Endothelial cell of umbilical vein (primary cell): Measurements from ENCODE around the gene ZDBF2. TPM values are rescaled to one million over a fixed set of nuclear protein-coding genes. Genes with fewer than 3 reads are reported as not detected.

Source experiments
- BruUV-seq: library from RNA; stranded (reverse); fragments of 400-500 nt; replicated peaks from 2 replicates; lab custom pipeline; 2021; lab: Mats Ljungman, UMichigan
- CTCF ChIA-PET: fragments of 300-600, 350-600 bp; sonication (Branson Sonifier 250); formaldehyde crosslinking; loops from one replicate; lab custom pipeline; 2021; ENCODE audit warnings: antibody characterized with exemption, inconsistent platforms; lab: Charles Lee
- POLR2A ChIA-PET: fragments of 300-600, 350-600 bp; sonication (Branson Sonifier 250); formaldehyde crosslinking; loops from one replicate; lab custom pipeline; 2021; ENCODE audit warnings: antibody characterized with exemption, inconsistent platforms; lab: Charles Lee
- DNase-seq: peaks from one replicate; pipeline ENCODE4 v3.0.0-alpha.2; 2011; ENCODE audit warnings: low read depth, low spot score
- FAIRE-seq: peaks from 2 replicates; lab custom pipeline; 2011; peaks lifted over from hg19 to GRCh38; lab: Jason Lieb, UNC
- H2AFZ ChIP-seq: 2 replicates; pipeline ENCODE4 v1.6.0; 2012; ENCODE audit warnings: low read depth, low read length, control low read depth, inconsistent platforms
- H3K27ac ChIP-seq: 2 replicates; pipeline ENCODE4 v1.5.1; 2011; ENCODE audit warnings: low read depth, mild to moderate bottlenecking, control low read depth, low read length, moderate library complexity; ENCODE audit not compliant: insufficient read depth
- H3K27me3 ChIP-seq, 2 experiments: 2 replicates each; pipeline versions ENCODE4 v1.6.0 to v1.6.1; 2011; ENCODE audit warnings: low read length in 2 of 2, mixed read lengths in 1 of 2; ENCODE audit not compliant: control insufficient read depth in 2 of 2, insufficient read depth in 2 of 2
- H3K36me3 ChIP-seq, 2 experiments: 2 replicates in 1 of 2; 3 replicates in 1 of 2; pipeline ENCODE4 v1.5.1; 2011; ENCODE audit warnings: low read length in 2 of 2, mild to moderate bottlenecking in 1 of 2, moderate library complexity in 1 of 2; ENCODE audit not compliant: control insufficient read depth in 2 of 2, insufficient read depth in 2 of 2; ENCODE audit errors: extremely low read depth in 1 of 2
- H3K4me1 ChIP-seq: 3 replicates; pipeline ENCODE4 v1.5.1; 2011; ENCODE audit warnings: mild to moderate bottlenecking, low read length; ENCODE audit not compliant: control insufficient read depth, insufficient read depth; ENCODE audit errors: extremely low read depth
- H3K4me2 ChIP-seq: 2 replicates; pipeline ENCODE4 v1.6.1; 2011; ENCODE audit warnings: low read length, control low read depth, mixed read lengths; ENCODE audit not compliant: insufficient read depth
- H3K4me3 ChIP-seq, 3 experiments: fragments of 200-600 bp in 1 of 3; sonication (generic), shearing (Covaris generic) in 1 of 3; replicated peaks in 1 of 3; 2 replicates each; pipeline ENCODE4 v1.5.1; 2011 to 2016; ENCODE audit warnings: control low read depth in 3 of 3, low read length in 3 of 3, mild to moderate bottlenecking in 2 of 3, inconsistent platforms in 1 of 3, low read depth in 1 of 3, moderate library complexity in 1 of 3; ENCODE audit not compliant: insufficient read depth in 1 of 3
- H3K79me2 ChIP-seq: 2 replicates; pipeline ENCODE4 v1.6.0; 2012; ENCODE audit warnings: low read length, inconsistent platforms; ENCODE audit not compliant: control insufficient read depth, insufficient read depth
- H3K9ac ChIP-seq: replicated peaks from 2 replicates; pipeline ENCODE3; 2011; ENCODE audit warnings: low read length, control low read depth; ENCODE audit not compliant: insufficient read depth; ENCODE audit errors: extremely low read depth
- H3K9me1 ChIP-seq: replicated peaks from 3 replicates; pipeline ENCODE4 v1.6.0; 2011; ENCODE audit warnings: mild to moderate bottlenecking, low read length; ENCODE audit not compliant: control insufficient read depth, insufficient read depth; ENCODE audit errors: extremely low read depth
- H3K9me3 ChIP-seq: replicated peaks from 2 replicates; pipeline ENCODE4 v1.5.1; 2012; ENCODE audit warnings: low read length, inconsistent platforms; ENCODE audit not compliant: control insufficient read depth, insufficient read depth
- H4K20me1 ChIP-seq: replicated peaks from 2 replicates; pipeline ENCODE3; 2011; ENCODE audit warnings: mild to moderate bottlenecking, low read length; ENCODE audit not compliant: control insufficient read depth, insufficient read depth; ENCODE audit errors: extremely low read depth
- CTCF ChIP-seq, 2 donors: IDR thresholded peaks; 1 replicate in 1 of 2; 2 replicates in 1 of 2; pipeline ENCODE4 v1.5.1; 2011; ENCODE audit warnings: low read length in 2 of 2, mild to moderate bottlenecking in 2 of 2, moderate library complexity in 2 of 2, control low read depth in 1 of 2, inconsistent platforms in 1 of 2, low read depth in 1 of 2; ENCODE audit not compliant: insufficient read depth in 1 of 2; ENCODE audit errors: extremely low read depth in 1 of 2
- EZH2 ChIP-seq: IDR thresholded peaks from 2 replicates; pipeline ENCODE4 v1.6.1; 2012; ENCODE audit warnings: borderline replicate concordance, low read depth, mild to moderate bottlenecking, moderate library complexity, low read length, inconsistent platforms; ENCODE audit not compliant: severe bottlenecking
- FOS ChIP-seq: IDR thresholded peaks from 2 replicates; pipeline ENCODE4 v1.6.1; 2011; ENCODE audit warnings: mild to moderate bottlenecking, low read length, moderate library complexity, borderline replicate concordance; ENCODE audit not compliant: insufficient read depth
- GATA2 ChIP-seq: IDR thresholded peaks from 2 replicates; pipeline ENCODE4 v1.7.0; 2011; ENCODE audit warnings: low read depth, mild to moderate bottlenecking, moderate library complexity, mixed read lengths, low read length; ENCODE audit not compliant: insufficient read length, insufficient read depth
- JUN ChIP-seq: IDR thresholded peaks from 2 replicates; pipeline ENCODE4 v1.6.1; 2011; ENCODE audit warnings: borderline replicate concordance, low read depth; ENCODE audit not compliant: insufficient read length, insufficient read depth
- MAX ChIP-seq: IDR thresholded peaks from 2 replicates; pipeline ENCODE4 v1.6.1; 2011; ENCODE audit not compliant: insufficient read depth, insufficient read length
- MYC ChIP-seq: IDR thresholded peaks from one replicate; pipeline ENCODE4 v1.6.1; 2011; ENCODE audit warnings: mild to moderate bottlenecking, low read depth, low read length
- POLR2A ChIP-seq: IDR thresholded peaks from 2 replicates; pipeline ENCODE4 v1.6.1; 2012; ENCODE audit warnings: low read depth, mild to moderate bottlenecking, control low read depth, low read length
- POLR2AphosphoS5 ChIP-seq: IDR thresholded peaks from 2 replicates; pipeline ENCODE4 v1.6.1; 2012; ENCODE audit warnings: low read depth, mild to moderate bottlenecking, control low read depth, low read length, moderate library complexity; ENCODE audit not compliant: insufficient read depth
- dilution Hi-C: fragments of 300-500 bp; cut with MboI; formaldehyde crosslinking; loops from one replicate; pipeline ENCODE4 v1.15.0; 2019; ENCODE audit warnings: low sequenced_read_pairs; ENCODE audit not compliant: extremely low pct_ligation_motif_present
- intact Hi-C: fragments of 100-400 bp; cut with micrococcal nuclease; formaldehyde crosslinking; loops from one replicate; pipeline ENCODE4 v1.10.0; 2022
- polyA plus RNA-seq, 4 experiments: library from polyadenylated mRNA; depleted of rRNA in 3 of 4; stranded (reverse) in 3 of 4; unstranded in 1 of 4; fragments of >200 nt; gene quantifications; 2 replicates each; pipeline versions ENCODE4 v1.2.1 to v1.2.3, GENCODE V29; 2011 to 2012; ENCODE audit warnings: missing spikeins in 1 of 4
- total RNA-seq: library from RNA; stranded (reverse); gene quantifications from 2 replicates; pipeline ENCODE4 v1.2.3, GENCODE V29; 2021

The ZDBF2 gene
- total and polyA plus RNA-seq, 2 donors (not counting 3 experiments of a cell fraction or from before 2014, with no cell fraction given) = 1.3 to 9.6 TPM

DNA sequence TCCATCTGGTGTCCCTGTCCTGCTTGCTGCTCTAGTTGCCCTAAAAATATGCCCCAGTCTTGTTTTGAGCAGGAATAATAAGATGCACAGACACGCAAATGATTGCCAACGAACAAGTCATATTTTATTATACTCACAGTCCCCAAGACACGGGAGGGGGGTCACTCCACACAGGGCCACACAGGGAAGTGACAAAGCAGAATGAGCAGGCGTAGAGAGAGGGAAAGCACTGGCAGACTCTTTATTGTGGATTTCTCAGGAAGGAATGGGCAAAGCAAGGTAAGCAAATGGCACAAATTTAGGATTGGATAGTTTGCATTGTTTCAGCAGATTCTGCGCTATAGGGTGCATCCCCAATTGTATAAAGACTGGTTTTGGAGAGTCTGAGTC is 20.7 kb upstream of the ZDBF2 start:
- intact Hi-C loops (no loop called here), dilution Hi-C loops (no loop called here)
- Histone ChIP-seq H4K20me1 (no peaks in the 10 kb centered on the region), H3K9me3 (no peaks in the 10 kb centered on the region), H3K27ac (no peak overlapping the region), H3K79me2 (no peaks in the 10 kb centered on the region), H3K4me3 (no peak overlapping the region), H3K4me1 (no peaks in the 10 kb centered on the region), H3K36me3 (no peaks in the 10 kb centered on the region), H3K4me2 (no peak overlapping the region), H3K9ac (no peak overlapping the region), H2AFZ (no peak overlapping the region), H3K9me1 (no peaks in the 10 kb centered on the region), H3K27me3 (peaks cover 41 to 70% of the 10 kb centered on the region in 2 experiments)
- CTCF ChIA-PET = no interaction called here
- POLR2A ChIA-PET = no interaction called here
- BruUV-seq = no TSS peak
- no peak for DNase-seq
- TF ChIP-seq MYC (no peak), POLR2AphosphoS5 (no peak), MAX (no peak), FOS (no peak), JUN (no peak), GATA2 (no peak), EZH2 (no peak), CTCF (IDR thresholded peaks at IDR 0.05; ENCODE audit: extremely low read depth in 1 of 2, insufficient read depth in 1 of 2, low read depth in 1 of 2, low read length in 2 of 2) (no peak), POLR2A (no peak)
- FAIRE-seq = no peak
